HG03060 (cell line): ENCODE data around the gene PARVG.

ENCODE experiments used
- ATAC-seq: cut with Tn5 transposase; IDR thresholded peaks from one replicate; pipeline ENCODE4 v1.9.1; 2021; ENCODE audit warnings: low read depth, moderate number of reproducible peaks; ENCODE audit not compliant: unreplicated experiment

Gene PARVG

GRCh38 chr22:44210722-44211121 lies 30.0 kb downstream of the PARVG start:
- no peak for ATAC-seq

DNA sequence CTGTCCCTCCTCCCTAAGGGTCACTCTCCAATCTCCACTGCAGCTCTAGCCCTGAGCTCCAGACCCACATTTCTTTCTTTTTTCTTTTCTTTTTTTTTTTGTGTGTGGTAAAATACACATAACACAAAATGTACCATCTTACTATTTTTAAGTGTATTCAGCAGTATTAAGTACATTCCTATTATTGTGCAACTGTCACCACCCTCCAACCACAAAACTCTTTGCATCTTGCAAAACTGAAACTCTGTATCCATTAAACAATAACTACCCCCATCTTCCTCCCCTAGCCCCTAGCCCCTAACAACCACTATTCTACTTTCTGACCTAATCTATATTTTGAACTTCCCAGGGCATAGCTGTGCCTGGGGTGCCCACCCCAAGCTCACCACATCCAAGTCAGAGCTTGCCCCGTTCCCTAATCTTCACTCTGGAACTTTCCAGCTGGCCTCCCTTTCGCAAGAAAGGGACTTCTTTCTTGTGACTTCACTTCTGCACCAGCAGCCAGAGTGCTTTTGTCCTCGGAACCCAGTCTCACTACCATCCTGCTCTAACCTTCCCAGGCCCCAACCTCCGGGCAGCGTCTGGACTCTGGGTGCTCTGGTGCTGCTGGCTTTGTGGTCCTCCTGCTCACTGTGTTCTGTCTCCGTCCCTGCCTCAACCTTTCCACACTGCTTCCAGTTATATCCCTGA lies 30.7 kb downstream of the PARVG start:
- no peak for ATAC-seq

GRCh38 chr22:44211946-44212930 lies 31.5 kb downstream of the PARVG start:
- ATAC-seq, result no peak

DNA sequence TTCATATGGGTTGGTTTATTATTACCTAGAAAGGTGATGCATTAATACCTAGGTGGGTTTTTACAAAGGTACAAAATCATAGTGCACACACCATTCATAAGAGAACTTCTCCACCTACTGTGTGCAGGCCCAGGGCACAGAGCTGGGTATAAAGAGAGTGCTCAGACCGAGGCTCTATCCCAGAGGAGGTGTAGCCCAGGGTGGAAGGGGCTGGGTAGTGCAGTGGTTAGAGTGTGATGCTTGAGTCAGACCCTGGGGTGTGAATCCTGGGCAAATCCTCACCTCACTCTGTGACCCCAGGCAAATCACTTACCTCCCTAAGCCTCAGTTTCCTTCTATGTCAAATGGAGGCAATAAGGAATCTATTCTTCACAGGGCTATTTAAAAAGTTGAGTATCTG lies 32.2 kb downstream of the PARVG start:
- no peak for ATAC-seq

GRCh38 chr22:44213489-44214043 lies 32.8 kb downstream of the PARVG start:
- ATAC-seq, result no peak

GRCh38 chr22:44214187-44214586 lies 33.5 kb downstream of the PARVG start:
- ATAC-seq, result no peak

GRCh38 chr22:44214764-44215163 lies 34.0 kb downstream of the PARVG start:
- no peak for ATAC-seq

- ATAC-seq, result no peak
Observed at GRCh38 chr22:44215287-44215686, 34.6 kb downstream of the PARVG start.

- no peak for ATAC-seq
Observed at GRCh38 chr22:44217346-44217745, 36.6 kb downstream of the PARVG start.

GRCh38 chr22:44218071-44218470 lies 37.3 kb downstream of the PARVG start:
- ATAC-seq, result no peak

DNA sequence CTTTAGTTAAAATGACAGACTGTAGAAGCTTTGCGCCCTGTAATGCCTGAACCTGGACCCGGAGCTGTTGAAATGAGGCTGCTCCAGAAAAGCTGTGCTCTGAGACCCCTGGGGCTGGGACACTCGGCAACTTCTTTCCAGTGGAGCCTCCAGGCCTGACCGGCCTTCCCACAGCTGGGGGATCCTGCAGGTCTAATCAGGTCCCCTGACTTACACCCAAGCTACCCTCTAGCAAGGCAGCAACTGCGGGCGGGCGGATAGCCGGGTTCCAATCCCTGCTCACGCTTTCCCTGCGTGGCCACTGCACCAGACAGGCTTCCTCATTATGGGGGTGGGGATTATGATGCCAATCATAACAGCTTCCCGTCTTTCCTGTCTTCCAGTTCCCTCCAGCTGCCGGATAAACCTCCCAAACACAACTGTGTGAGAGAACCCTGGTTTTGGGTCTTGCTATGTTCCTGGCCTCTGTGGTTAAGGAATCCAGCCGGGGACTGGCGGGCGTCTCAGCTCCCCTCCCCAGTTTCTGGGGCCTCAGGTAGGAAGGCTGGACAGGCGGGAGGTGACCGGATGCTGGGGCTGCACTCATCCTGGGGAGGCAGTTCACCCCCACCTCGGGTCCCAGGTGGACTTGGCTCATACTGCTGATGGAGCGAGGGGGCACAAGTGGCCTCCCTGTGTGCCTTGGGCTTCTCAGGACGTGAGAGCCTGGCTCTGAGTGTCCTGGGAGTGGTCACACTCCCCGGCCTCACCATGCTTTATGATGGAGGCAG lies 38.6 kb downstream of the PARVG start:
- no peak for ATAC-seq

DNA sequence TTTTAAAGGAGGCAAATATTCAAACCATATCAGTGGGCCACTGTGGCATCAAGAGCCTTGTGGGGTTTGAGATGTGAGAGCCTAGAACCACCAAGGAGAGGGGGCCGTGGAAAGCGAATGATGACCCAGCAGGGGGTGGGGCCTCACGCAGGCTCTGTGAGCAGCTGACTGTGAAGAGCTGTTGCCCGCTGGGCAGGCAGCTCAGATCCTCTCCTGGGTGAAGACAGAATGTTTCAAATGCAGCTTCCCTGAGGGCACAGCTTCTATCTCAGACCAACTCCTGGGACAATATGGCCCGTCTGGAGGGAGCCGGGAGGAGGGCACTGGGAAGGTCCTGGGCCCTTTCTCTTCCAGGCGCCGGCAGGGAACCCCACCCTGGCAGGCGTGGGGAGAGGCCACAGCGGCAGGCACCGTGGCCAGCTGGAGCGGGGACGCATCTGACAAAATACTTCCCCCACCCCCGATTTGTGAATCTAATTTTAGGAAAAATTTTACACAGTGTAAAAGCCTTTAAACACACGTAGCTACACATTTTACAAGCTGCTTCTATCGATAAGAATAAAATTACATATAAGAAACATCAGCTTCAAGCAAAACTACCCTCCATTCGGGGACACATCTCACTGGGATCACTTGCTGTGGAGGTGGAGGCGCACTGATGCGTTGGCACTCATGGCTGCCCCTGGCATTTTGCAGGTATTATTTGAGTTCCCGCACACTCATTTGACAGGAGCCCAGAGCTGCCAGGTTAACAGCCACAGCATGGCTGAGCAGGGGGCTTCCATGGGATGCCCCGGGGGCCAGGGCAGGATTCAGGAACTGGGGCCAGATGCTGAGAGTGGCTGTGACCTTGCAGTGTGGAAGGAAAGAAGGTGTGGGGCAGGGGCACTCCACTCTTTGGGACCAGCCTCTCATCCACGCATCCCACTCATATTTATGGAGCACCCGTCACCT lies 40.3 kb downstream of the PARVG start:
- no peak for ATAC-seq

- no peak for ATAC-seq
Observed at GRCh38 chr22:44221710-44222475, 41.2 kb downstream of the PARVG start.

GRCh38 chr22:44224166-44224565 lies 43.4 kb downstream of the PARVG start:
- ATAC-seq, result no peak

DNA sequence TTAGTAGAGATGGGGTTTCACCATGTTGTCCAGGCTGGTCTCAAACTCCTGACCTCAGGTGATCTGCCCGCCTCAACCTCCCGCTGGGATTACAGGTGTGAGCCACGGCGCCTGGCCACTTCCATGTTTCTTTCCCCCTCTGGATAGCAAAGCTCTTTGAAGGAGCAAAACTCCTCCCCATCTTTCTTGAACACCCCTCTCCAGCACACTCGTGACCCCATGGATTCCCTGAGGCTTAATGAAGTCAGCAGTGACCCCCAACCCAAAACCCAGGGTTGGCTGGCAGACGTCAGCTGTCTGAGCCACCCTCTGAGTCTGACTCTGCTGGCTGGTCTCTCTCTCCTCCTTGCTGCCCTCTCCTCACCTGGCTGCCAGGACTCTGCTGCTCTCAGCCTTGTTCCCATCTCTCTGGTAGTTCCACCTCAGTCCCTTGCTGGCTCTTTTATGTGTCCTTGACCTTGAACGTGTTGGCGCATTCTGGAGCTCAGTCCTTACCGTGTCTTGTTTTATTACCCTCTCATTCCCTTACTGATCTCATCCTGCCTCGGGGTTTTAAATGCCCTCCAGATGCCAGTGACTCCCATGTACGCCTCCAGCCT lies 44.5 kb downstream of the PARVG start:
- no peak for ATAC-seq

- no peak for ATAC-seq
Observed at GRCh38 chr22:44225812-44226211, 45.1 kb downstream of the PARVG start.

GRCh38 chr22:44229331-44229730 lies 48.6 kb downstream of the PARVG start:
- ATAC-seq, result no peak

DNA sequence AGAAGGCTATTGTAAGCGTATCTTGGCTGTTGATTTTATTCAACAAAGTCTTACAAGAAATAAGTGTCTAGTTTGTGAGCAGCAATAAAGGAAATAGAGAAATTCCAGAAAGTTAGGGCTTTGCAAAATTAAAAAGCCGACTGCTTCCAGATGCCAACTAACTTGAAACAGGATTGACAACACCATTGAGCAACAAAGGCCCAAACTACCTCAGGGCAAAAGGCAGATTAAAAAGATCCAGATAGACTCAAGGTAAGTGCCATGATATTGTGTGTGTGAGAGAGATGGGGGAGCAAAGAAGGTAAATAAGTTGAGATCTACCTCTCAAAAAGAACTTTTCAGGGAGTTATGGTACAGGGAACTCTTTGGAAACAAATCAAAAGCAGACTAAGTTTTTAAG lies 49.1 kb downstream of the PARVG start:
- ATAC-seq, result no peak
